GM20431 (cell line): Measurements from ENCODE around the gene SSBP4.

Experiments
- in situ Hi-C: fragments of 300-500 bp; cut with MseI, MboI; formaldehyde crosslinking; loops from one replicate; pipeline ENCODE4 v1.15.0; 2020; ENCODE audit warnings: low sequenced_read_pairs; ENCODE audit not compliant: unreplicated experiment

SSBP4 gene

GRCh38 chr19:18457483-18458331 lies 38.5 kb downstream of the SSBP4 start:
- in situ Hi-C loops = no loop called here

GRCh38 chr19:18460900-18461299 lies 41.7 kb downstream of the SSBP4 start:
- in situ Hi-C loops = no loop called here

- in situ Hi-C loops = no loop called here
These were observed 42.3 kb downstream of the SSBP4 start for GRCh38 chr19:18461471-18461870.

GRCh38 chr19:18464646-18465045 lies 45.4 kb downstream of the SSBP4 start:
- in situ Hi-C loops = no loop called here

GRCh38 chr19:18465214-18465963 lies 46.2 kb downstream of the SSBP4 start:
- in situ Hi-C loops = no loop called here

- in situ Hi-C loops = no loop called here
These were observed 46.8 kb downstream of the SSBP4 start for GRCh38 chr19:18465964-18466339.

GRCh38 chr19:18466354-18466753 lies 47.2 kb downstream of the SSBP4 start:
- in situ Hi-C loops = no loop called here

- in situ Hi-C loops = no loop called here
These were observed 48.8 kb downstream of the SSBP4 start for GRCh38 chr19:18467978-18468377.

GRCh38 chr19:18468517-18468916 lies 49.3 kb downstream of the SSBP4 start:
- in situ Hi-C loops = no loop called here

- in situ Hi-C loops = no loop called here
These were observed 50.1 kb downstream of the SSBP4 start for GRCh38 chr19:18469069-18469846.

- in situ Hi-C loops = no loop called here
These were observed 51.6 kb downstream of the SSBP4 start for GRCh38 chr19:18470787-18471186.

- in situ Hi-C loops = no loop called here
These were observed 54.0 kb downstream of the SSBP4 start for GRCh38 chr19:18473003-18473705.

GRCh38 chr19:18473706-18474087 lies 54.5 kb downstream of the SSBP4 start:
- in situ Hi-C loops = no loop called here

- in situ Hi-C loops = no loop called here
These were observed 55.2 kb downstream of the SSBP4 start for GRCh38 chr19:18474366-18474887.

GRCh38 chr19:18475004-18475453 lies 55.8 kb downstream of the SSBP4 start:
- in situ Hi-C loops = no loop called here

GRCh38 chr19:18475762-18476331 lies 56.6 kb downstream of the SSBP4 start:
- in situ Hi-C loops = no loop called here

GRCh38 chr19:18476507-18477041 lies 57.4 kb downstream of the SSBP4 start:
- in situ Hi-C loops = no loop called here

GRCh38 chr19:18477042-18477779 lies 58.0 kb downstream of the SSBP4 start:
- in situ Hi-C loops = no loop called here

- in situ Hi-C loops = no loop called here
These were observed 58.8 kb downstream of the SSBP4 start for GRCh38 chr19:18477974-18478373.
